ENCODE results near the gene SNX13. TPM values are rescaled to one million over a fixed set of nuclear protein-coding genes. Genes with fewer than 3 reads are reported as not detected.

The SNX13 gene
- total RNA-seq, 2 donors from 2014 or later: 36.1 to 46.9 TPM

GRCh38 chr7:17902599-17902998, 37.7 kb downstream of the SNX13 start:
- DNase-seq (ENCODE audit: low spot score): no peak
- H3K27me3 ChIP-seq: no peaks in the 10 kb centered on the region
- no peak for TF ChIP-seq CTCF (IDR thresholded peaks at IDR 0.05)
- H3K9me3 ChIP-seq: no peaks in the 10 kb centered on the region
- no peak overlapping the region for H3K4me3 ChIP-seq
- no peaks in the 10 kb centered on the region for H3K4me1 ChIP-seq
- no peak overlapping the region for H3K27ac ChIP-seq
- H3K36me3 ChIP-seq: no peaks in the 10 kb centered on the region

GRCh38 chr7:17900464-17900863, 39.8 kb downstream of the SNX13 start:
- no peak for DNase-seq (ENCODE audit: low spot score)
- Histone ChIP-seq H3K27me3 (no peaks in the 10 kb centered on the region), H3K9me3 (no peaks in the 10 kb centered on the region), H3K36me3 (no peaks in the 10 kb centered on the region), H3K4me3 (no peak overlapping the region), H3K27ac (no peak overlapping the region), H3K4me1 (no peaks in the 10 kb centered on the region)
- no peak for TF ChIP-seq CTCF (IDR thresholded peaks at IDR 0.05)

- TF ChIP-seq CTCF (IDR thresholded peaks at IDR 0.05): no peak
- Histone ChIP-seq H3K4me3 (no peak overlapping the region), H3K36me3 (no peaks in the 10 kb centered on the region), H3K27ac (no peak overlapping the region), H3K27me3 (no peaks in the 10 kb centered on the region), H3K9me3 (no peaks in the 10 kb centered on the region), H3K4me1 (no peaks in the 10 kb centered on the region)
- no peak for DNase-seq (ENCODE audit: low spot score)
Measured at GRCh38 chr7:17898111-17898510, 42.2 kb downstream of the SNX13 start.

GRCh38 chr7:17887286-17887685, 53.0 kb downstream of the SNX13 start:
- Histone ChIP-seq H3K27me3 (no peaks in the 10 kb centered on the region), H3K9me3 (no peaks in the 10 kb centered on the region), H3K36me3 (peaks cover 27% of the 10 kb centered on the region), H3K4me3 (no peak overlapping the region), H3K27ac (no peak overlapping the region), H3K4me1 (no peaks in the 10 kb centered on the region)
- TF ChIP-seq CTCF (IDR thresholded peaks at IDR 0.05): no peak
- no peak for DNase-seq (ENCODE audit: low spot score)

- Histone ChIP-seq H3K36me3 (peaks cover 3% of the 10 kb centered on the region), H3K4me3 (no peak overlapping the region), H3K27me3 (no peaks in the 10 kb centered on the region), H3K27ac (no peak overlapping the region), H3K4me1 (no peaks in the 10 kb centered on the region), H3K9me3 (no peaks in the 10 kb centered on the region)
- TF ChIP-seq CTCF (IDR thresholded peaks at IDR 0.05): no peak
- no peak for DNase-seq (ENCODE audit: low spot score)
Measured at GRCh38 chr7:17882685-17883084, 57.6 kb downstream of the SNX13 start.

GRCh38 chr7:17879075-17879661, 61.1 kb downstream of the SNX13 start:
- no peaks in the 10 kb centered on the region for H3K27me3 ChIP-seq
- no peaks in the 10 kb centered on the region for H3K9me3 ChIP-seq
- H3K36me3 ChIP-seq: peaks cover 6% of the 10 kb centered on the region
- no peak for TF ChIP-seq CTCF (IDR thresholded peaks at IDR 0.05)
- no peak overlapping the region for H3K4me3 ChIP-seq
- no peaks in the 10 kb centered on the region for H3K4me1 ChIP-seq
- no peak for DNase-seq (ENCODE audit: low spot score)
- no peak overlapping the region for H3K27ac ChIP-seq

All from right atrium auricular region (tissue), 2 donors.